Ascending aorta (tissue), 2 donors: ENCODE data around the gene B4GALT3. TPM values are rescaled to one million over a fixed set of nuclear protein-coding genes. Genes with fewer than 3 reads are reported as not detected.

ENCODE experiments used
- DNase-seq, 2 donors: peaks; one replicate each; pipeline ENCODE4 v3.0.0-alpha.2; 2019; ENCODE audit warnings: low spot score in 2 of 2
- H3K27ac ChIP-seq, 2 donors: fragments of 200-600 bp; sonication (generic); one replicate each; pipeline ENCODE4 v1.5.1; 2016 to 2017; ENCODE audit warnings: mild to moderate bottlenecking in 1 of 2
- H3K27me3 ChIP-seq: fragments of 200-600 bp; sonication (generic); one replicate; pipeline ENCODE4 v1.5.1; 2017
- H3K36me3 ChIP-seq, 2 donors: fragments of 200-600 bp; sonication (generic); one replicate each; pipeline ENCODE4 v1.5.1; 2016
- H3K4me1 ChIP-seq, 2 donors: fragments of 200-600 bp; sonication (generic); one replicate each; pipeline ENCODE4 v1.5.1; 2016 to 2017; ENCODE audit warnings: mild to moderate bottlenecking in 1 of 2
- H3K4me3 ChIP-seq, 2 donors: fragments of 200-600 bp; sonication (generic); one replicate each; pipeline ENCODE4 v1.5.1; 2016 to 2017; ENCODE audit warnings: mild to moderate bottlenecking in 1 of 2
- H3K9me3 ChIP-seq, 2 donors: fragments of 200-600 bp; sonication (generic); one replicate each; pipeline ENCODE4 v1.5.1; 2016
- intact Hi-C: fragments of 100-400 bp; cut with DNase I; formaldehyde crosslinking; loops from one replicate; pipeline ENCODE4 v1.15.1; 2023
- total RNA-seq: library from RNA; depleted of rRNA; stranded (reverse); fragments of >200 nt; gene quantifications from one replicate; pipeline ENCODE4 v1.1.0, GENCODE V29; 2016
- TF ChIP-seq, protein P1 (sequence below), 3 experiments: fragments of 200-600 bp in 2 of 3; fragments of 450-650 bp in 1 of 3; sonication (generic) in 2 of 3; IDR thresholded peaks; one replicate each; pipeline ENCODE4 v1.5.1; 2016 to 2019; ENCODE audit warnings: antibody characterized with exemption in 3 of 3, mild to moderate bottlenecking in 1 of 3, moderate library complexity in 1 of 3

Gene B4GALT3
- total RNA-seq, 1 donor from 2014 or later: 26.9 TPM

DNA sequence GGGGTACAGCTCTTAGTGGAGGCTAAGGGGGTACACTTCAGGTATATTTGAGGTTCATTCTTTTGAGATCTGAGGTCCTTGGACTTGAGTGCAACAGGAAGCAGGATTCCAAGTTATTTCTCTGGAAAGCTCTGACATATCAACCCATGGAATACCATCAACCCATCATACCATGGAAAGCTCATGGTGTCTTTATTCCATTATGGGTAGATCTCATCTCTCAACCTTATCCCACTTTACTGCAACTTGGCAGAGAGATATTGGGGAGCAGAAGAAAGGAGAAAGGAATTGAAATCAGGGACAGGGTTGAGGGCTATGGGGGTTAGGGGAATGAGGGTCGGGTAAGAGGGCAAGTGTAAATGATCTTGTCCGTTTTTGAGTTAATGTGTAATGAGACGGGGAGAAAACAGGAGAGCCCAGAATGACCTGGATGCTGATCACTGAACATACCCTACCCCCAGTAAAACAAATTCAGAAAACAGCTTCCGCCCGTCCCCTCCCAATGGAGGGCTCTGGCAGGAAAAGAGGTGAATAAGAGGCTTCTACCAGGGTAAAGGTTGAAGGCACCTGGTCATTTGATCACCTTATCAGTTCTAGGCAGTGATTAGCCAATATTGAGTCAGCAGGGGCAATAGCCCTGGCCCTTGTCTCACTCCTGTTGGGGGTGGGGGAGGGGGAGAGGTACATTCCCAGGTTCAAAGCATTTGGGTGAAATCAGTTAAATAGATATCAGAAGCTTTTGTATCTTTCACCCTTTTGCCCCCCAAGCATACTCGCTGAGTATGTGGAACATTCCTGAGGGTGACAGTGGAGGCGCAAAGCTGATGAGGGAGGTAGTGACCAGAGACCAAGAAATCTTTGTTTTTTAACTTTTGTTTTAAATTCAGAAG, 46.7 kb upstream of the B4GALT3 start:
- no peak overlapping the region for H3K27ac ChIP-seq
- intact Hi-C loops: no loop called here
- TF ChIP-seq, protein P1, sequence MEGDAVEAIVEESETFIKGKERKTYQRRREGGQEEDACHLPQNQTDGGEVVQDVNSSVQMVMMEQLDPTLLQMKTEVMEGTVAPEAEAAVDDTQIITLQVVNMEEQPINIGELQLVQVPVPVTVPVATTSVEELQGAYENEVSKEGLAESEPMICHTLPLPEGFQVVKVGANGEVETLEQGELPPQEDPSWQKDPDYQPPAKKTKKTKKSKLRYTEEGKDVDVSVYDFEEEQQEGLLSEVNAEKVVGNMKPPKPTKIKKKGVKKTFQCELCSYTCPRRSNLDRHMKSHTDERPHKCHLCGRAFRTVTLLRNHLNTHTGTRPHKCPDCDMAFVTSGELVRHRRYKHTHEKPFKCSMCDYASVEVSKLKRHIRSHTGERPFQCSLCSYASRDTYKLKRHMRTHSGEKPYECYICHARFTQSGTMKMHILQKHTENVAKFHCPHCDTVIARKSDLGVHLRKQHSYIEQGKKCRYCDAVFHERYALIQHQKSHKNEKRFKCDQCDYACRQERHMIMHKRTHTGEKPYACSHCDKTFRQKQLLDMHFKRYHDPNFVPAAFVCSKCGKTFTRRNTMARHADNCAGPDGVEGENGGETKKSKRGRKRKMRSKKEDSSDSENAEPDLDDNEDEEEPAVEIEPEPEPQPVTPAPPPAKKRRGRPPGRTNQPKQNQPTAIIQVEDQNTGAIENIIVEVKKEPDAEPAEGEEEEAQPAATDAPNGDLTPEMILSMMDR (IDR thresholded peaks at IDR 0.05): no peak
- DNase-seq: no peak
- H3K36me3 ChIP-seq: peaks cover 5 to 12% of the 10 kb centered on the region in 2 donors
- H3K27me3 ChIP-seq: no peaks in the 10 kb centered on the region
- H3K4me3 ChIP-seq: no peak overlapping the region
- peaks cover 7 to 16% of the 10 kb centered on the region in 2 donors for H3K4me1 ChIP-seq
- H3K9me3 ChIP-seq: no peaks in the 10 kb centered on the region

DNA sequence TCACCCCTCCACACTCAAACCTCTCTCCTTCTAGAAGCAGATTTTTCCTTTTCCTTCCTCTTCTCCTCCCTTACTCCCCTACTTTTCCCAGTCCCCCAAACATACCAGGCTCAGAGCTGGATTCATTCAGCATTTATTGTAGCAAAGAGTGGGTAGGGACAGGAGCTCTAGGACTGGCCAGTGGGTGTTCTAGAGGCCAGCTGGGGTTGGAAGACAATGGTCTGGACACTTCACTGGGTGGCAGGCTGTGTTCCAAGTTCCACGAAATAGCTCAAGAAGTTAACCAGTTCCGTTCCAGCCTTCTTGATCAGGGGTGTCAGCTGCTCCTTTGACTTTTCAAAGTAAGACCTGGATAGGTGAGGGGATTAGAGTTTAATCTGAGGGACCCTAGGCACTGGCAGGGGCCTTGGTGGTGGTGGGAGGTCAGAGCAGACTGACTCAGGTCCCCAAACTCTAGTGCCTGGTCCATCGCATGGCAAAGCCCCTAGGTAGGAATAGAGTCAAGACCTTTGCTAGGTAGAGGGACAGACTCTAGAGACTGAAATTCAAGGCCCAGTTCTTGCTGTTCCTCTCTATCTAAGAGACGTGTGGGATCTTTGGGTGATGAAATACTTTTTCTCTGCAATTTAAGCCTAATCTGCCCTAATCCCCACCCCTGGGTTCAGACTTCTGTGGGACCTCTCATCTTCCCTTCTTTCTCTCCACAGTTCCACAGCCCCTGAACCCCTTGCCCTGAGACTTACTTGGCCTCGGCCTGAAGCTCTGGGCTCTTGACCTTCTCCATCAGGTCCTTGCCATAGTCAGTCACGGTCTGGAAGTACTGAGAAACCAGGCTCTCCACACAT, 45.1 kb upstream of the B4GALT3 start:
- H3K4me3 ChIP-seq: no peak overlapping the region
- H3K36me3 ChIP-seq: no peaks in the 10 kb centered on the region
- TF ChIP-seq, protein P1 (IDR thresholded peaks at IDR 0.05): no peak
- H3K4me1 ChIP-seq: peaks cover 7 to 13% of the 10 kb centered on the region in 2 donors
- intact Hi-C loops: no loop called here
- no peak overlapping the region for H3K27ac ChIP-seq
- H3K27me3 ChIP-seq: no peaks in the 10 kb centered on the region
- DNase-seq: no peak
- no peaks in the 10 kb centered on the region for H3K9me3 ChIP-seq

DNA sequence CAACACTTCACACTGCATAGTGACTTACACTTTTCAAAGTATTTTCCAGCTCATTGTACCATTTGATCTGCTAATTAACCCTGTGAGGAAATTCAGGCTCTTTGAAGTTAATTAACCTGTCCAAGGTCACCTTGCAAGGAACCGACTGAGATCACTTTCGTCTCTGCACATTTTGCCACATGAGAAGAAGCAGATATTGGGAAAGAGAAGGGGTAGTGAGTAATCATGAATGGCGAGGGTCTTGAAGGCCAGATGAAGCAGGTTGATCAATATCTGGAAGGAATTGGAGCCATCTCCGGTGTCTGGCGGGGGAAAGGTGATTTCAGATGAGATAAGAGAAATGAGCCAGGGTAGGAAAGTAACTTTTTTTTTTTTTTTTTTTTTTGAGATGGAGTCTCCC, 42.7 kb upstream of the B4GALT3 start:
- intact Hi-C loops: no loop called here
- DNase-seq: no peak
- peaks cover 0 to 4% of the 10 kb centered on the region in 2 donors for H3K4me1 ChIP-seq
- H3K27ac ChIP-seq: no peak overlapping the region
- TF ChIP-seq, protein P1 (IDR thresholded peaks at IDR 0.05): no peak
- H3K36me3 ChIP-seq: peaks cover 0 to 2% of the 10 kb centered on the region in 2 donors
- H3K27me3 ChIP-seq: no peaks in the 10 kb centered on the region
- H3K9me3 ChIP-seq: no peaks in the 10 kb centered on the region
- H3K4me3 ChIP-seq: no peak overlapping the region

DNA sequence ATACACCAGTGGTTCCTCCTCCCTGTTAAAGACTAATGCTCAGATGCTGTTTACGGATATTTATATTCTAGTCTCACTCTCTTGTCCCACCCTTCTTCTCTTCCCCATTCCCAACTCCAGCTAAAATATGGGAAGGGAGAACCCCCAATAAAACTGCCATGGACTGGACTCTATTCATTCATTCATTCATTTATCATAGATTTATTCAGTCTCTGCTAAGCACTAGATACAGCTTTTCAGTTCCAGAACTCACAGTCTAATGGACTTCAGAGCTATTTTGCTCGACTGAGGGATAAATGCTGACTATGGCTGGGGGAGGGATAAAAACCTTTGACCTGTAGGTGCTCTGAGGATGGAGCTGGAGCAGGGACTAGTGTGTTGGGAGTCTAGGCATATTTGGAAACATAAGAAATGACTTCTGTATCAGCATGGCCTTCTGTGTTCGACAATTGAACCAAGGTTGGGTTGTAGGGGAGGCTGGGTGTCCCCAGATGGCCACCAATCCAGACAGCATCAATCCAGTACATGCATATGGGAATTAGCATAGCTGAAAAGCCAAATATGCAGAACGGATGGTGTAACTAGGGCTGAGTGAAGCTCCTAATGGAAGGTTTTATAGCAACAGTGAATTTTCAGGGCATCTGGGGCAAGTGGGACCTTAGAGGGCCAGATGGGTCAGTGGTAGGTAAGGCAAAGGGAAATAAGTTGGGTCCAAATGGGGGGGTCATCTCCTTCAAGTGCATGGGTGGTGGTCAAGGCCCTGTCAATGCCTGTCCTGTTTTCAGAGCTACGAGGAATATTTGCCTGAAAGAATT, 42.0 kb upstream of the B4GALT3 start:
- Histone ChIP-seq H3K27me3 (no peaks in the 10 kb centered on the region), H3K4me1 (peaks cover 0 to 4% of the 10 kb centered on the region in 2 donors), H3K36me3 (peaks cover 0 to 9% of the 10 kb centered on the region in 2 donors), H3K4me3 (no peak overlapping the region), H3K27ac (no peak overlapping the region), H3K9me3 (no peaks in the 10 kb centered on the region)
- intact Hi-C loops: no loop called here
- TF ChIP-seq, protein P1 (IDR thresholded peaks at IDR 0.05): no peak
- no peak for DNase-seq
